HG02852 (cell line): ENCODE results near the gene MFAP4.

ENCODE experiments used
- ATAC-seq: cut with Tn5 transposase; IDR thresholded peaks from one replicate; pipeline ENCODE4 v1.9.1; 2021; ENCODE audit warnings: mild to moderate bottlenecking, moderate library complexity; ENCODE audit not compliant: unreplicated experiment

MFAP4 gene

GRCh38 chr17:19372011-19372370 is 15.0 kb downstream of the MFAP4 start:
- ATAC-seq = no peak

- ATAC-seq = no peak
These were observed 15.6 kb downstream of the MFAP4 start for GRCh38 chr17:19371259-19372010.

GRCh38 chr17:19370493-19370960 is 16.5 kb downstream of the MFAP4 start:
- no peak for ATAC-seq

- no peak for ATAC-seq
These were observed 17.0 kb downstream of the MFAP4 start for GRCh38 chr17:19369846-19370492.

GRCh38 chr17:19369107-19369778 is 17.7 kb downstream of the MFAP4 start:
- no peak for ATAC-seq

GRCh38 chr17:19368229-19368628 is 18.8 kb downstream of the MFAP4 start:
- ATAC-seq = no peak

GRCh38 chr17:19366637-19366972 is 20.4 kb downstream of the MFAP4 start:
- ATAC-seq = no peak

GRCh38 chr17:19365833-19366636 is 21.0 kb downstream of the MFAP4 start:
- no peak for ATAC-seq

GRCh38 chr17:19365499-19365817 is 21.5 kb downstream of the MFAP4 start:
- ATAC-seq = no peak

GRCh38 chr17:19364699-19365498 is 22.1 kb downstream of the MFAP4 start:
- ATAC-seq = no peak

- no peak for ATAC-seq
These were observed 23.4 kb downstream of the MFAP4 start for GRCh38 chr17:19363460-19364035.

GRCh38 chr17:19363114-19363438 is 23.9 kb downstream of the MFAP4 start:
- no peak for ATAC-seq

- ATAC-seq = peak; percentile 82
These were observed 24.5 kb downstream of the MFAP4 start, which contains the start of gene B9D1 for GRCh38 chr17:19362277-19363113. Gene B9D1, minus strand, starts transcription at chr17:19362723. Its CDS starts 154 bp downstream, at chr17:19362569.

GRCh38 chr17:19361944-19362276 is 25.1 kb downstream of the MFAP4 start:
- no peak for ATAC-seq

- ATAC-seq = no peak
These were observed 25.7 kb downstream of the MFAP4 start for GRCh38 chr17:19361326-19361725.

GRCh38 chr17:19360772-19361171 is 26.2 kb downstream of the MFAP4 start:
- ATAC-seq = no peak

GRCh38 chr17:19359856-19360255 is 27.1 kb downstream of the MFAP4 start:
- ATAC-seq = no peak

- ATAC-seq = no peak
These were observed 27.8 kb downstream of the MFAP4 start for GRCh38 chr17:19359151-19359550.

GRCh38 chr17:19357761-19358160 is 29.2 kb downstream of the MFAP4 start:
- ATAC-seq = no peak

GRCh38 chr17:19357351-19357750 is 29.6 kb downstream of the MFAP4 start:
- ATAC-seq = no peak
